DMS153 treated with DMSO at 0.1 percent for 48 hours (cell line): ENCODE measurements around the gene METTL25.

Experiments
- DNase-seq: peaks from one replicate; lab custom pipeline; 2025; ENCODE audit not compliant: unreplicated experiment; lab: John Stamatoyannopoulos, UW

METTL25 gene

DNA sequence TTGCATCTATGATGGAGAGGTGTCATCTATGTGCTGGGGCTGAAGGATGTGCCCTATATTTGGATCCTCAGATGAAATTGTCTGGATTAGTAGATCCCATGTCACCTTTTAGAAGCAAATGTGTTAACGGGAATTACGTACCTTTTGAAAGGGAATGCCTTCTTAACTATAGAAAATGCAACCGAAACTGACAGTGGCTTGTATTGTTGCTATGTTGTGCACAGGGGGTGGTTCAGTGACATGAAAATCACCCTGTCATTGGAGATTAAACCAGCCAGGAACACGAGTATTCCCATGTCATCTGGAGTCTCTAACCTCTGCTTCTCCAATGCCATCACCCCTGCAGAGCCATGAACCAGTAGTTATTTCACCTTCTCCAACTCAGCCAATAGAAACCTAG is 110.2 kb downstream of the METTL25 start:
- DNase-seq: no peak

DNA sequence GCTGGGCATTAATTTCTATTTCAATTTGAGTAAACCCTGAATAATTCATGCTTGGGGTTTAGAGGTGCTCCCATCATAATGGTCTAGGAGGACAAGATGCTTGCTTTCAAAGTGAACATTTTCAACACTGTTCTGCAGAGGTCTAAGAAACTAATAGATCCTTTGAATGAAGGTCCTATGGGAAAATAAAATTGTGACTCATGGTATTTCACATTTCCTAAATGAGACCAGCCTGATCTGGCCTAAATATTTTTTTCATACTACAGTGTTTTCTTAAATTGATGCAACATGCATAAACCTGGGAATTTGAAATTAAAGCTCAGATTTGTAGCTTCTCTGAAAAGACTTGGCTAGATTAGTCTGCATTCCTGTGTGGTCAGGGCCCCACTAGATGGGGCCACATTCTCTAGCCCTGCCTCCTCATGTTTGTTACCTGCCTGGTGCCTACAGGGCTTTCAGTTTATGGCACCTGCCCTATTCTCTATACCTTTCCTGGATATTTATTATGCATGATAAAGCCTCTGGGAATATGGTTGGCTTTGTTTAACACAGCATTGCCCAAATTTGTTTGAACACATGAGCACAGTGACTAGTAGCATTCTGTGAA is 112.7 kb downstream of the METTL25 start:
- DNase-seq: no peak

DNA sequence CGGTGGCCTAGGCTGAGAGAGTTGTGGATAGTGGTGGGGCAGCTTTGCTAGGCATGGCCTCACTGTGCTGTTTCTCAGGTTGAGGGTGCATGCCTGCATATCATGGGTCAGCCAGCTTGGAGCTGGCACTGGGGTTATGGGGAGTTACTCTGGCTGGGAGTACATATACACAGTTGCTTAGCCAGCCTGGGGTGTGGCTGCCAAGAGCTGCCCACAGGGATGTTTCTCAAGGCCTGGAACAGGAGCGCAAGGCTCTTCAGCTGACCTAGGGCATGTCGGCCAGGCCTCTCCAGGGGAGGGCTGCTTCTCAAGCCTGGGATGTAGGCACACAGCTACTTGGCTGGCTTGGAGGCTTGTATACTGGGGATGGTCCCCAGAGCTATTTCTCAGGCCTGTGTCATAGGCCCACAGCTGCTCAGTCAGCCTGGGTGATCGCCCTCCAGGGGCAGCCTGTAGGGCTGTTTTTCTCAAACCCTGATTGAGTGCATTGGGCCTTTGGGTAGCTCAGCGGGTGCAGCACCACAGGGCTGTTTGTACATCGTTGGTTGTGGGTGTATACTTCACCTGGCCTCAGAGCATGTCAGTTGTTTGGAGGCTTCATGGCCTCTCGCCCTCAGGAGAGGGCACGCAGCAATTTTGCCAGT is 114.9 kb downstream of the METTL25 start:
- no peak for DNase-seq

DNA sequence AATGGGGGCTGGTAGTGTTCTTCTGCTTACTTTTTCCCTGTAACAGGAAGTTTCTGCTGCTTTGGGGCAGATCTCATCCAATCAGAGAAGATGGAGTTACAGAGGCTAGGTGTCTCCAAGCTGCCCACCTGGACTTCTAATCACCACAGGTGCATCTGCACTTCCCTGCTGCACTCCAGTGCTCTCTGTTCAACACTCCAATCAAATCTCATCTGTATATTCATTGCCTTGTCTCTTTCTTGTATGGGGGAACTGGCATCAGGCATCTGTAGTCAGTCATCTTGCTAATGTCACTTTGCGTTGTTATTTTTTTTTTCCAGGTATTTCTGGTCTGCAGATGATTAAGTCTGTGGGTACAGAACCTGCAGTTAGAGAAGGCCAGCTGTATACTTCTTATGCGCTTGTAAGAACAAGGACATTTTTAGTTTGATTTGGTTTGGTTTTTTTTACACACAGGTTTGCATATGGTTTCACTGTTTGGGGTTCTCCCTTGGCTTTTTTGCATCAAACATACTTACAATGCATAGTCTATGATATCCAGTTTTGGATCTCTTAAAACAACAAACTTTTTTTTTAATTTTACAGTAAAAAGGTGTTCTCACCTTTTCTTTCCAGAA is 116.0 kb downstream of the METTL25 start:
- DNase-seq: no peak

DNA sequence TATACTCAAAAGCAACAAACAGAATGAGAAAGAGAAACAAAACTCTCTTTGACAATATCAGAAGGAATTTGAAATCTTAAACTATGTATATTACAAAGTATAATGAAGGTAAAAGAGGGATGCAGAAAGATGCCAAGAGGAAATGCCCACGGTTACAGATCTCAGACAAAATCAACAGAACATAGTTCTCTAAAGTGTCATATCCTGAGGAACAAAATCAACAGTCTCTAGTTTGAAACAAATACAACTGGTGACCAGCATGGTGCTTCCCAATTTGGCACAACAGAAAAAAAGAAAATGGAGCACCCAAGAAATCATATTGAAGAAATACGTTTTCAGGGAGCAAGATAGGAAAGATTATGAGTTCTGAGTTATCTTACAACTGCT is 116.5 kb downstream of the METTL25 start:
- DNase-seq: no peak

DNA sequence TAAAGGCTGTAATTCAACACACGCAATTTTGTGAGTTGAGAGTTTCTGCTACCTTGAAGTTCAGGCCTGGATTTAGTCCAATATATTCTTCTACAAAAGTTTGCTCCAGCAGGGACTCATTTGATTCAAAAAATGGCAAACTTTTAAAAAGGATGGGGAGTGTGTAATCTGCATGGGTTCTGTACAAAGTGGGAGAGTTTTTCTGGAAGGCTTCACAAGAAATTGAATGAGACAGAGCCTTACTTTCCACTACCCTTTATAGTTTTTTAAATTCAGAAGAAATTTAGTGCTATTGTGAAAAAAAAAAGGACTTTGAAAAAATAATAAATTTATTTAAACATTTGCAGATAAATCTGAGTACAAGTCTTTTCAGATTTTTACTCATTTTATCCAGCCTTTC is 116.9 kb downstream of the METTL25 start:
- DNase-seq: no peak

DNA sequence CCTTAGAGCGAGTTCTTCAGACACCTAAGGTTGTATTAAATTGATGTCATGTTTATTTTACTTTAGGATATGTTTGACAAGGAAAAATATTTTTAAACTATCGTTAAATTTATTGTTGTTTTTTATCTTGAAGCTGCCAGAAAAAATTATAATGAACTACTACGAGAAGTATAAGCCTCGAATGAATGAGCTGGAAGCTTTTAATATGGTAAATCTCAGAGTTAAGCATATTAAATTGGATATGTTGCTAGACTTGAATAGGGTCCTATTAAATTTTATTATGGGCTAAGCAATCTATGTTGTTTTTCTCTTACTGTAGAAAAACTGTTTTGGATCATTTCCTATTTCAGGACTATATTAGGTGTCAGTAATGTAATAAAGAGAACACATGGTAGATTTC is 118.2 kb downstream of the METTL25 start:
- DNase-seq: no peak

DNA sequence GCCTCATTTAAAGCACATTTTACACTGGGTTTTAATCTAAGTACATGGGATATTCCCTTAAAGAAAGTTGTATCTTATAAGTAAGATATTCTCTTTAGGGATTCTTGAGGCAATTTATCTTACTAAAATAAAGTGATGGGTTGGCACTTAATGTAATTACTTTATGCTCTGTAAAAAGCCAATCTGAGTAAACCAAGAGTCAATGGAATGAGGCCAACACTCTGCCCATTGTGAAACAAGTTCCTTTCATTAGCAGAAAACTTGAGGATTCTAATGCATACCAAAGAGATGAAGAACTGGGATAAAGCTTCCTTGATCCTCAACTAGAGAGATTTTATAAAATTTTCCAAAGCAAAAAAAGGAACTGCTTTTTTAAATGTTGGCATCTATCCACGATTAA is 121.2 kb downstream of the METTL25 start:
- no peak for DNase-seq

DNA sequence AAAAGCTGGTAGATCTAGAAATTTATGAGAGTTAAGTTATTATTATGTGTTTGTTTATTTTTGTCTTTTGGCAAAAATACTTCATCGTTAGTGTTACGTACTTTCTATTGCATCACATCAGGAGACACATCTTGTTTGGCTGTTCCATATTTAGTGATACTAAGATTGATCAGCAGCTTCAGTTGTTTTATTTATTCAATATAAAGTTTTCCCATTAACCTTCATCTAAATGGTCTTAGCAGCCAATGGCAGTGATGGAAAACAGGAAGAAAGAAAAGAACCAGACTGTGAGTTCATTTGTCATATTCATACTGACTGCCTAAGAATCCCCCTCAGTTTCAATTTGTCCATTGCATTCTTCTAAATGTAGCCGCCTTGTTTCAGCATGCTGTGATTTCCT is 122.3 kb downstream of the METTL25 start:
- no peak for DNase-seq

DNA sequence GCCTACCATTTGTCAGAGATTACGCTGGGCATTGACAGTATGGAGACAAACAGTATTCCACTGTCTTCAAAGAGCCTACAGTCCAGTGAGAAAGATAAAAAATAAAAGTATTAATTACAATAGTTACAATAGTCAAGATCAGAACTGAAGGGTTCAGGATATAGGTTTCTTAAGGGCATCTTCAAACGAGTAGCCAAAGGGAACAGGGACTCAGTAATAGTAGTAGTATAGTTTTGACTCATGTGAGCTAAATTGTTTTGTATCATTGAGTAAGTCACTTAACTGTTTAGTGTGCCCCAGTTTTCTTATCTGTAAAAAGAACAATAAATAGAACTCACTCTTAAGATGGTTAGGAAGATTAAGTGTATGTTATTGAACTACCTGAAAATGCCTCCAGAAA is 123.6 kb downstream of the METTL25 start:
- no peak for DNase-seq

DNA sequence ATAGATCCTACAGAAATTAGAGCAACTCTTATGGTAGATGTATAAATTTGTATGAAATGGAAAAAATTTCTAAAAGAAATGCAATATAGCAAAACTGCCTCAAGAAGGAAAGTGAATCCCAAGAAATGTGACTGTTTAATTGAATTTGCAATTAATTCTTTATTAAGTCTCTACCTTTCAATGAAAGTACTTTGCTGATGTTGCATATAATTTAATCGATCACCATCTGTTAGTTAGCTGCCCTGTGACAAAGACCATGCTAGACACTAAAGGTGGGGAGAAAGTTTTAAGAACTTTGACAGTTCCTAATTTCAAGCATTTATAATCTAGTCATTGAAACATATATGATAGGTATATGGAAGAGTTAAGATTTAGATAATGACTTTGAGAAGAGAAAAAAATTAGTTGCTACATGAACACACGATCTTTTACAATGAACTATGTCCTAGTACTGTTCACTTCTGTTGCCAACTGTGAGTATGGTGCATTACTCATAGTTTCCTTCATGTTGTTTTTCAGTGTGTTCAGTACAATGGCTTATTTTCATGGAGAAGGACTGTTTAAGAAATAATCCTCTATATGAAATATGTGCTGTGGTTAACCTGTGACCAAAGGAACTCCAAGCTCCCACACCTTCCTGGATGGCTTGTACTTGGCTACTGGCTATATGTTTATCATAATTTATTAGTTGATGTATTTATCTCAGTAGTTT is 128.4 kb downstream of the METTL25 start:
- DNase-seq: no peak

DNA sequence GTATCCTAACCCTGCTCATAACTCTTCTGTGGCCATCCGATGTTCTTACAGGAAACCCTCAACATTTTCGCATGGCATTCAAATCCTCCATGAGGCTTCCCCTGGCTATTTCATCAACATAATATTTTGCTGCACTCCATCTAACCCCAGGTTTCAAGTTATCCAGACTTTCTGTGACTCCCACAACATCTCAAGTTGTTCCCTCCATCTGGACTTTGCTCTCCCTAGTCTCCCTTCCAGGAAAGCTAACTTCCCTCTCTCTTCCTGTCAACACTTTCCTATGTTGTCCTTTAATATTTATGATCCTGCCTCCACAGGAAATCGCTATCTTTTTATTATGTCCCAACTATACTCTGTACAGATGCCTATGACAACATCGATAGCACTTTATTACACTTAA is 146.1 kb downstream of the METTL25 start:
- no peak for DNase-seq

DNA sequence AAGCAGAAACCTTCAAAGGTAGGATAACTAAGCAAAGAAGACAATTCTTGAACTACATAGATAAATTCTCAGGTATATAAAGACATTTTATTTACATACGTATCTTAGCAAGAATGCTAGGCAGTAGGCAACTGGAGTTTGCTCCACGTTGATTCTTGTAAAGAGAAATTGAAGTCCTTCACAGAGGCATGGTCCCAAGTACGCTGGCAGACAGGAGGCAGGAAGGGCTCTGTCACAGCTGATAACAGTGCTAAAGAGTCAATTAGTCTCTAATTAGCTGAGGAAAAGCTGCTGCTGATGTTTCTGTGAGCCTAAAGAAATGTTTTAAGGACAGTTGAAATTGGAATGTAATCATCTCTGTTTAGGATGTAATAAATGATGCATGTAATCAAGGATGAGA is 146.8 kb downstream of the METTL25 start:
- no peak for DNase-seq

DNA sequence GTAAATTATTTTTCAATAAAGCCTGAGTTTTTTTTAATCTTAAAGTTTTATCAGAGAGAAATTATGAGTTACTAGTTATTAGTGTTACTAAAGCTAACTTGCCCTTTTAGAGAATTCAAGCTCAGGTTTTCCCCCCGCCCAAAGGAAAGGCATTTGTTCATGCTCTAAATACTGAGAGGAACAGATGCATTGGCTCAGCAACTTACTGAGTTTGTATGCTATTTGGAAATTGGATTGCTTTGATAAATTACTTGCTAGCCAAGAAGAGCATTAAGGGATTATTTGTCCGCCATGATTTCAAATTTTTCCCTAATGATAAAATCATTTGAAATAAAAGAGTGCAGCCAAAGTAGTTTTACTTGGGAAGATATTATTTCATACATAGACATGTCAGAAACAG is 149.4 kb downstream of the METTL25 start:
- no peak for DNase-seq

DNA sequence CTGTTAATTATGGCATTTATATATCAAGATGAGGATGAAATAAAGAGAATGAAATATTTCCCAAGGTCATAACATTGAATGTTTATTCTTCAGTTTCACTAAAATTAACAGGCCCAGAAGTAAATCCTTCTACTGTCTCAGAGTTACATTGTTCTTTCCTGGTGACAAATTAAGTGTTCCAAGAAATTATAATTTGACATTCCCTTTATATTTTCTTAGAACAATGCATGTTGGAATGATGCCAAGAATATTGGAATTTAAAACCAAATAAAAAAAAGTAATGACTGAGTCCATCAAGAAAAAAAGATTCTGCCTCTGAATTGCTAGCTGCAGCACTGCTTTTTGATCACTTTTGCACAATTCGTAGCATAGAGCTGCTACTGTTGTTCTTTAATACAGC is 152.1 kb downstream of the METTL25 start:
- no peak for DNase-seq

DNA sequence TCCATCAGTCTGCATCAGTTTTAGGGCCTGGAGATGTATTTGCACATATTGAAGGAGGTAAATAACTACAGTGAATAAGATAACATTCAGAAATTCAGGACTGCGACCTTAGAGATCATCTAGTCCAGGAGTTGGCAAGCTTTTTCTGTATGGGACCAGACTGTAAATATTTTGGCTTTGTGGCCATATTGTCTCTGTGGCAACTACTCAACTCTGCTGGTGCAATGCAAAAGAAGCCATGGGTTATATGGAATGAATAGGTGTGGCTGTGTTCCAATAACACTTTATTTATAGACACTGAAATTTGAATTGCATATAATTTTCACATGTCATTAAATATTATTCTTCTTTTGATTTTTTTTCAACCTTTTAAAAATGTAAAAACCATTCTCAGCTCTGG is 156.6 kb downstream of the METTL25 start:
- DNase-seq: no peak

DNA sequence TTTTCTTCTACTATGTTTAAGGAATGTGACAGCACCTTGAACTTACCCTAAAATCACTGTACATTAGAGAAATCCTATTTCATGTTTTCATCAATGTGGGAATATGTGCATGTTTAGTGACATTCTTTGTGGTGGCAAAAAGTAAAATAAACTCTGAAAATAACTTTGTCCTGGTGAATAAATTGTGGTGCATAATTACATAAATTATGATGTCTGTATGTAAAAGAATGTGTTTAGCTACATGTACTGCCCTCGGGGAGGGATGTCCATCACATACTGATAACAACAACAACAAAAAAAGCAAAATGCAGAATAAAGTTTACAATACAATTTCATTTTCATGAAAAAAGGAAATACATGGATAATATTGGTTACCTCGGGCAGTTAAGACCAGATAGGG is 157.3 kb downstream of the METTL25 start:
- DNase-seq: no peak

DNA sequence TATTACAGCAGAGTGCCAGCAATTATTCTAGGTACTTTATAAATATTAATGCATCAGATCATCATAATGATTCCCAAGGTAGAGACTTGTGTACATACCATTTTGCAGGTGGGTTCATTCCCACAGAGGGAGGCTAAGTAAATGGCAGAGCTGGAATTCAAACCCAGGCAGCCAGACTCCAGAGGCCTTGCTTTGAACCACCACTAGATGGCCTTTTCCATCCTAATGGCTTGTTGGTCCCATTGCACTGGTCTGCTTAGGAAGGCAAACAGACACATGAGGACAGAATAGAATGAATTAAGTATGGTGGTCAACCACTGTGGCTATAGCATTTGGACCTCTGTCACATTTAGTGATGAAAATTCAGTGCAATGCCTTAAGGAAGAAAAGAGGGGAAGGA is 158.7 kb downstream of the METTL25 start:
- DNase-seq: no peak

DNA sequence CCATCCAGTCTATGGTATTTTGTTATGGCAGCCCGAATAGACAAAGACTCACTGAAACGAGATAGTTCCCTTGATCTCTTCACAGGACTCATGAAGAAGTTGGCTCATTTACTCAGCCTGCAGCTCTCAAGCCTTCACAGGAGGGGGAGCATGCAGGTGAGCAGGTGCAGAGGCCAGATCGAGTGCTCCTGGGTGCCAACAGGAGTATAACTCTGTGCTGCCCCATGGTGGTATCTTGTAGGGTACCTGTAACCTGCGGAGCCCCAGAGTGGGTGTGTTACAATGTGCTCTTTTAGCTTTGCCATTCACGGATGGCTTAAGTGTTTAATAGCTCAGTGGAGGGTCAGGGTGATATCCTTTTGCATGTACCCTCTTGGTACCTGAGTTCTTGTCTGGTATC is 159.5 kb downstream of the METTL25 start:
- no peak for DNase-seq

DNA sequence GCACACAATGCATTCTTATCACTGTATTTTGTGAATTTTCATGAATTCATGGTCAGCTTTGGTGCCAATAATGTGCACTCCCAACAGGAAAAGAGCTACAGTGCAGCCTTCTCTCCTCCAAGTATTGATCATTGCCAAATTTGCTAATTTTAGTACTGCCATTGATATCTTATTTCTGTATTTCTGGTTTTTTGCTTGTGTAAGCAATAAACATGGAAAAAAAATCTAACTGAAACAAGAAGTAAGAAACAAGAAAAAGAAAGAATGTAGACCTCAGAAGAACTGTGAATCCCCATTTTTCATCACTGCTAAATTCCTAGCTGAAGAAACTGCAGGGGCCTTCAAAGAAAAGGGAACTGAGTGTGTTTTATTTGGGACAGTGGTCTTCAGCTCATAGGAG is 161.2 kb downstream of the METTL25 start:
- DNase-seq: no peak

DNA sequence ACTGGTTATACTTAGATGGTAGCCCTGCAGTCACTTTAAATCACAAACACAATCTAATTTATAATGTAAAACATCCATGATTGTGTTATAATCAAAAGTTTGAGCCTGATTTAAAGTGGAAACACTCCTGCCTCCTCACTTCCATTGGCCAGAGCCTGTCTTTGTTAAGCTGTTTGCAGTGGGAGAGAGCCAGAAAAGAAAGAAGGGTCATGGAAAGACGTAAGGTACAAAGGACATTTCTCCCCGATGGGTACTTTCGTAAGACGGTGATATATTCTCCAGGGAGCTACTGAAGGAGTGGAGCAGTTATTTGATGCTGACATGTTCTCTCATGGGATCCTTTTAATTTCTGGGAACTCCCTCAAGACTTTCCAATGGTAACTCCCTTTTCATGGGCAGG is 164.0 kb downstream of the METTL25 start:
- DNase-seq: no peak

DNA sequence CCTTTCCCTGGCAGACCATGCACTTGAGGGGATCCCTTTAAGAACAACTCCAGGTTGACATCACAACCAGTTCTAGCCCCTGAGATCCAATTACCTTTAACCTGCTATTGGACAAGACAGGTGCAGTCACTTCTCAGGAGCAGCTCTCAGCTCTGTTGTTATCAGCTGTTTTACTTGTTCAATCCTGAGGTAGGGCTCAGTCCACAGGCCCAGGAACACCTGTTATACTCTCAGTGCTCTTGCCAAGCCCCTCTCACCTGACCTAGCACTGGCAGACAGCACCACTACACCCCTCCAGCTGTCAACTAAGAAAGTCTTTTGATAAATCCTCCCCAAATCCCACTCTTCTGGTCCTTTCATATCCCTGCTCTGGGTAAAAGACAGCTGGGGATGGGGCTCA is 164.4 kb downstream of the METTL25 start:
- DNase-seq: no peak
